Activated CD4-positive, alpha-beta memory T cell treated with anti-CD3 and anti-CD28 coated beads for 36 hours (primary cell): ENCODE results near the gene NVL. TPM values are rescaled to one million over a fixed set of nuclear protein-coding genes. Genes with fewer than 3 reads are reported as not detected.

ENCODE experiments used
- CTCF ChIA-PET: fragments of 350-600 bp; sonication (Branson Sonifier 250); formaldehyde crosslinking; loops from one replicate; lab custom pipeline; 2021; ENCODE audit warnings: antibody characterized with exemption, inconsistent platforms; lab: Charles Lee
- POLR2A ChIA-PET: fragments of 350-600 bp; sonication (Branson Sonifier 250); formaldehyde crosslinking; loops from one replicate; lab custom pipeline; 2021; ENCODE audit warnings: antibody characterized with exemption; lab: Charles Lee
- DNase-seq: peaks from one replicate; pipeline ENCODE4 v3.0.0-alpha.2; 2020
- H3K27ac Mint-ChIP-seq: one replicate; pipeline ENCODE4 v1.8.0; 2021; ENCODE audit warnings: mixed read lengths
- H3K27me3 Mint-ChIP-seq: one replicate; pipeline ENCODE4 v1.8.0; 2021; ENCODE audit warnings: mixed read lengths
- H3K36me3 Mint-ChIP-seq: one replicate; pipeline ENCODE4 v1.8.0; 2021; ENCODE audit warnings: mixed read lengths
- H3K4me1 Mint-ChIP-seq: one replicate; pipeline ENCODE4 v1.8.0; 2021; ENCODE audit warnings: low read depth, mixed read lengths
- H3K4me3 Mint-ChIP-seq: one replicate; pipeline ENCODE4 v1.8.0; 2021; ENCODE audit warnings: mild to moderate bottlenecking, mixed read lengths
- H3K9me3 Mint-ChIP-seq: one replicate; pipeline ENCODE4 v1.8.0; 2021; ENCODE audit warnings: mixed read lengths
- intact Hi-C: fragments of 100-400 bp; cut with micrococcal nuclease; formaldehyde crosslinking; loops from one replicate; pipeline ENCODE4 v1.15.1; 2023
- microRNA-seq: library from miRNA; unstranded; fragments of <30 nt; microRNA quantifications from one replicate; pipeline ENCODE4 v1.2.0, GENCODE V29; 2022; ENCODE audit warnings: borderline number of aligned reads, borderline microRNAs expressed, borderline replicate concordance
- total RNA-seq, 2 experiments: library from RNA; stranded (reverse); gene quantifications; one replicate each; pipeline ENCODE4 v1.2.3, GENCODE V29; 2021

Gene NVL
- total RNA-seq, 2 experiments from 2014 or later = 32.5 to 38.0 TPM

GRCh38 chr1:224182866-224183590 lies 146.9 kb downstream of the NVL start, which contains the start of gene DEGS1:
TSS of gene DEGS1 (plus strand) at chr1:224183240. CDS start at chr1:224183337, 97 bp downstream.
- Mint-ChIP-seq H3K4me3 (peak within 1 kb of the TSS; percentile 81), H3K9me3 (no peaks in the 10 kb centered on the region), H3K36me3 (peaks cover 6% of the 10 kb centered on the region), H3K27me3 (no peaks in the 10 kb centered on the region), H3K4me1 (peaks cover 45% of the 10 kb centered on the region), H3K27ac (peak within 1 kb of the TSS; percentile 90)
- CTCF ChIA-PET = interaction anchor here (0.6 to 1.2 kb wide), 4 partner anchors 11 to 150 kb away, joined by 3 to 6 read pairs (median 3); no protein-coding TSS in a partner anchor
- DNase-seq = peak; percentile 86
- intact Hi-C loops = loop anchor here (1.0 to 5.0 kb wide), 10 partner anchors 9 to 351 kb away; partner anchors contain the start of genes FBXO28, TP53BP2 and WDR26
- POLR2A ChIA-PET = interaction anchor here (0.8 to 3.6 kb wide), 7 partner anchors 10 to 338 kb away, joined by 3 to 27 read pairs (median 3); no protein-coding TSS in a partner anchor

GRCh38 chr1:224182057-224182865 lies 147.7 kb downstream of the NVL start:
- POLR2A ChIA-PET = interaction anchor here (0.8 to 3.6 kb wide), 7 partner anchors 11 to 338 kb away, joined by 3 to 27 read pairs (median 3); no protein-coding TSS in a partner anchor
- Mint-ChIP-seq H3K4me3 (peak overlapping the region; percentile 81), H3K9me3 (no peaks in the 10 kb centered on the region), H3K27ac (peak overlapping the region; percentile 90), H3K4me1 (peaks cover 42% of the 10 kb centered on the region), H3K27me3 (no peaks in the 10 kb centered on the region), H3K36me3 (peaks cover 6% of the 10 kb centered on the region)
- DNase-seq = peak; percentile 69
- intact Hi-C loops = loop anchor here (1.0 to 5.0 kb wide), 10 partner anchors 10 to 350 kb away; partner anchors contain the start of genes FBXO28, TP53BP2 and WDR26
- CTCF ChIA-PET = interaction anchor here (0.6 to 1.2 kb wide), 4 partner anchors 12 to 151 kb away, joined by 3 to 6 read pairs (median 3); no protein-coding TSS in a partner anchor

GRCh38 chr1:224181453-224181810 lies 148.5 kb downstream of the NVL start:
- H3K4me3 Mint-ChIP-seq = peak overlapping the region; percentile 81
- no peaks in the 10 kb centered on the region for H3K9me3 Mint-ChIP-seq
- no peaks in the 10 kb centered on the region for H3K27me3 Mint-ChIP-seq
- intact Hi-C loops = loop anchor here (5.0 kb wide), 4 partner anchors 201 to 349 kb away; partner anchors contain the start of genes TP53BP2 and WDR26
- no peak overlapping the region for H3K27ac Mint-ChIP-seq
- peaks cover 37% of the 10 kb centered on the region for H3K4me1 Mint-ChIP-seq
- ChIA-PET CTCF (no interaction called here), POLR2A (interaction anchor here (2.7 to 3.6 kb wide), 2 partner anchors 11 to 12 kb away, joined by 21 to 27 read pairs; no protein-coding TSS in a partner anchor)
- H3K36me3 Mint-ChIP-seq = peaks cover 6% of the 10 kb centered on the region
- DNase-seq = no peak

GRCh38 chr1:224180783-224181452 lies 149.1 kb downstream of the NVL start:
- intact Hi-C loops = loop anchor here (5.0 kb wide), 4 partner anchors 201 to 349 kb away; partner anchors contain the start of genes TP53BP2 and WDR26
- Mint-ChIP-seq H3K27me3 (no peaks in the 10 kb centered on the region), H3K27ac (no peak overlapping the region), H3K36me3 (peaks cover 6% of the 10 kb centered on the region), H3K4me3 (no peak overlapping the region), H3K9me3 (no peaks in the 10 kb centered on the region), H3K4me1 (peaks cover 33% of the 10 kb centered on the region)
- ChIA-PET CTCF (no interaction called here), POLR2A (interaction anchor here (2.7 to 3.6 kb wide), 2 partner anchors 11 to 12 kb away, joined by 21 to 27 read pairs; no protein-coding TSS in a partner anchor)
- DNase-seq = no peak

- CTCF ChIA-PET = interaction anchor here (0.7 kb wide), 1 partner anchor 151 kb away, joined by 4 read pairs; the partner anchor contains the start of gene NVL
- POLR2A ChIA-PET = no interaction called here
- intact Hi-C loops = no loop called here
- no peak for DNase-seq
- peaks cover 16% of the 10 kb centered on the region for H3K4me1 Mint-ChIP-seq
- no peaks in the 10 kb centered on the region for H3K36me3 Mint-ChIP-seq
- H3K4me3 Mint-ChIP-seq = no peak overlapping the region
- no peaks in the 10 kb centered on the region for H3K27me3 Mint-ChIP-seq
- no peaks in the 10 kb centered on the region for H3K9me3 Mint-ChIP-seq
- H3K27ac Mint-ChIP-seq = no peak overlapping the region
Observed at GRCh38 chr1:224178894-224179293, 151.1 kb downstream of the NVL start.

- H3K4me3 Mint-ChIP-seq = no peak overlapping the region
- H3K4me1 Mint-ChIP-seq = peaks cover 15% of the 10 kb centered on the region
- ChIA-PET POLR2A (no interaction called here), CTCF (interaction anchor here (0.6 to 0.7 kb wide), 2 partner anchors 8 to 62 kb away, joined by 3 to 7 read pairs; no protein-coding TSS in a partner anchor)
- H3K27ac Mint-ChIP-seq = no peak overlapping the region
- no peaks in the 10 kb centered on the region for H3K36me3 Mint-ChIP-seq
- H3K9me3 Mint-ChIP-seq = no peaks in the 10 kb centered on the region
- intact Hi-C loops = no loop called here
- DNase-seq = no peak
- H3K27me3 Mint-ChIP-seq = no peaks in the 10 kb centered on the region
Observed at GRCh38 chr1:224177356-224177999, 152.5 kb downstream of the NVL start.

Small RNA genes lying within 50 kb of the gene (microRNA-seq; reads per million reads assigned to microRNA genes)
- gene MIR320B2 = 1.6 reads per million

Other genes starting within 250 kb of the NVL start
- 10 to 100 TPM; 19.5 to 20.0 TPM for gene FBXO28, start 216.1 kb downstream of the NVL start, total RNA-seq
- gene DEGS1, start 146.9 kb downstream of the NVL start, total RNA-seq = 10 to 100 TPM; 27.9 to 28.4 TPM
- gene CNIH4, start 26.7 kb upstream of the NVL start, total RNA-seq = 10 to 100 TPM; 48.3 to 51.6 TPM
- 10 to 100 TPM; 69.2 to 72.2 TPM for gene WDR26, start 104.6 kb upstream of the NVL start, total RNA-seq